Epithelial cell of proximal tubule (primary cell): ENCODE data around the gene FERMT1. TPM values are rescaled to one million over a fixed set of nuclear protein-coding genes. Genes with fewer than 3 reads are reported as not detected.

ENCODE experiments used
- DNase-seq: peaks from one replicate; pipeline ENCODE4 v3.0.0-alpha.2; 2011; ENCODE audit warnings: low read depth
- H3K4me3 ChIP-seq: 2 replicates; pipeline ENCODE4 v1.5.1; 2011; ENCODE audit warnings: low read depth, mild to moderate bottlenecking, low read length
- total RNA-seq: library from RNA; depleted of rRNA; stranded (reverse); fragments of >200 nt; gene quantifications from 2 replicates; pipeline ENCODE4 v1.2.3, GENCODE V29; 2015
- TF ChIP-seq, protein P1 (sequence below): conservative IDR thresholded peaks from 2 replicates; pipeline ENCODE4 v1.5.1; 2012; ENCODE audit warnings: low read depth, mild to moderate bottlenecking, low read length

The FERMT1 gene
- total RNA-seq, 1 donor from 2014 or later: 21.8 TPM

DNA sequence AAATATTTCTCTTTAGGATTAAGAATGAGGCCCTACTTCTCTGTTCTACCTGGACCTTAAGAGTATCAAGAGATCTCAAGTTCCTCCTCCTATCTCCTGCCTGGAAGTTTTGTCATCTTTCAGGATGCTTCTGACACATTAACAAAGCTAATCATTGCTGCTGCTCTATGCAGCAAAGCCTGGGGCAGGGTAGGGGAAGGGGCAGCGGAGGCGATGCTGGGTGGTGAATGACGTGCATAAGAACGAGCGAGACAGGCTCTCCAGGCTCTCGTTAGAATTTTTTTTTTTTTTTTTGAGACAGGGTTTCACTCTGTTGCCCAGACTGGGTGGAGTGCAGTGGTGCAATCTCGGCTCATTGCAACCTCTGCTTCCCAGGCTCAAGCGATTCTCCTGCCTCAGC, 31.2 kb downstream of the FERMT1 start:
- H3K4me3 ChIP-seq: no peak overlapping the region
- no peak for DNase-seq
- TF ChIP-seq, protein P1, sequence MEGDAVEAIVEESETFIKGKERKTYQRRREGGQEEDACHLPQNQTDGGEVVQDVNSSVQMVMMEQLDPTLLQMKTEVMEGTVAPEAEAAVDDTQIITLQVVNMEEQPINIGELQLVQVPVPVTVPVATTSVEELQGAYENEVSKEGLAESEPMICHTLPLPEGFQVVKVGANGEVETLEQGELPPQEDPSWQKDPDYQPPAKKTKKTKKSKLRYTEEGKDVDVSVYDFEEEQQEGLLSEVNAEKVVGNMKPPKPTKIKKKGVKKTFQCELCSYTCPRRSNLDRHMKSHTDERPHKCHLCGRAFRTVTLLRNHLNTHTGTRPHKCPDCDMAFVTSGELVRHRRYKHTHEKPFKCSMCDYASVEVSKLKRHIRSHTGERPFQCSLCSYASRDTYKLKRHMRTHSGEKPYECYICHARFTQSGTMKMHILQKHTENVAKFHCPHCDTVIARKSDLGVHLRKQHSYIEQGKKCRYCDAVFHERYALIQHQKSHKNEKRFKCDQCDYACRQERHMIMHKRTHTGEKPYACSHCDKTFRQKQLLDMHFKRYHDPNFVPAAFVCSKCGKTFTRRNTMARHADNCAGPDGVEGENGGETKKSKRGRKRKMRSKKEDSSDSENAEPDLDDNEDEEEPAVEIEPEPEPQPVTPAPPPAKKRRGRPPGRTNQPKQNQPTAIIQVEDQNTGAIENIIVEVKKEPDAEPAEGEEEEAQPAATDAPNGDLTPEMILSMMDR: no peak

GRCh38 chr20:6086868-6087267, 36.0 kb downstream of the FERMT1 start:
- no peak overlapping the region for H3K4me3 ChIP-seq
- TF ChIP-seq, protein P1: no peak
- DNase-seq: no peak

GRCh38 chr20:6083926-6084325, 38.9 kb downstream of the FERMT1 start:
- no peak for DNase-seq
- H3K4me3 ChIP-seq: no peak overlapping the region
- TF ChIP-seq, protein P1: no peak

DNA sequence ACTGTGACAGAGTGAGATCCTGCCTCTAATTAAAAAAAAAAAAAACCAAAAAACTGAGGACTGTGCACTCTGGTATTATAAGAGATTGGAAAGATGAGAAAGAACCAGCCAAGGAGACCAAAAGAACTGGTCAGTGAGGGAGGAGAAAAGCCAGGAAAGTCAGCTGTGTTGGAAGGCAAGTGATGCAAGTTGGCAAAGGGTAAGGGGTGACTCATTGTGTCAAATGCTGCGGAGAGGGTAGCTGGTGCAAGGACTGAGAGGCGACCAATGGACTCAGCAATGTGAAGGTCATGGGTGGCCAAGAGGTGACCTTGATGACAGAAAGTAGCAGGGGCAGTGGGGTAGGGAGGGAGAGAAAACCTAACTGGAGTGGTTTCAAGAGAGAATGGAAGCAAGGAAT, 41.6 kb downstream of the FERMT1 start:
- peak; percentile 45 for DNase-seq
- TF ChIP-seq, protein P1: no peak

DNA sequence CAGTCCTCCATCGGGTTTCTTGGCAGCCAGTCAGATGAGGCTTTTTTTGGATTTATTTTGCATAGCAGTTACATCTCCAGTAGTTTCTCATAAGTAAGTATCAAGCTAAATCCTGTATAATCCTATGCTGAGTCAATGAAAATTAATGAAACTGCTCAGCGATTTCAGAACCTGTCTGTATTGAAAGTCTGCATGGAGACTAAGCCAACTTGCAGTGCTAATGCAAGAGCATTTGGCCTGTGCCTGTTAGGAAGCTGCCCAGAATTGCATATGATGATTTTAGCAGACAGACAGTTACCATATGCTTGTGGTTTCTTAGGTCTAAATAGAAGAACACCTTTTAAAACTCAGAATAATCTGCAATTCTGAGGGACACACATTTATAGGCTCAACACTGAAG, 43.8 kb downstream of the FERMT1 start:
- no peak overlapping the region for H3K4me3 ChIP-seq
- DNase-seq: no peak
- TF ChIP-seq, protein P1: no peak

More for the DNA sequence above, 41.6 kb downstream of the FERMT1 start:
- H3K4me3 ChIP-seq: no peak overlapping the region

DNA sequence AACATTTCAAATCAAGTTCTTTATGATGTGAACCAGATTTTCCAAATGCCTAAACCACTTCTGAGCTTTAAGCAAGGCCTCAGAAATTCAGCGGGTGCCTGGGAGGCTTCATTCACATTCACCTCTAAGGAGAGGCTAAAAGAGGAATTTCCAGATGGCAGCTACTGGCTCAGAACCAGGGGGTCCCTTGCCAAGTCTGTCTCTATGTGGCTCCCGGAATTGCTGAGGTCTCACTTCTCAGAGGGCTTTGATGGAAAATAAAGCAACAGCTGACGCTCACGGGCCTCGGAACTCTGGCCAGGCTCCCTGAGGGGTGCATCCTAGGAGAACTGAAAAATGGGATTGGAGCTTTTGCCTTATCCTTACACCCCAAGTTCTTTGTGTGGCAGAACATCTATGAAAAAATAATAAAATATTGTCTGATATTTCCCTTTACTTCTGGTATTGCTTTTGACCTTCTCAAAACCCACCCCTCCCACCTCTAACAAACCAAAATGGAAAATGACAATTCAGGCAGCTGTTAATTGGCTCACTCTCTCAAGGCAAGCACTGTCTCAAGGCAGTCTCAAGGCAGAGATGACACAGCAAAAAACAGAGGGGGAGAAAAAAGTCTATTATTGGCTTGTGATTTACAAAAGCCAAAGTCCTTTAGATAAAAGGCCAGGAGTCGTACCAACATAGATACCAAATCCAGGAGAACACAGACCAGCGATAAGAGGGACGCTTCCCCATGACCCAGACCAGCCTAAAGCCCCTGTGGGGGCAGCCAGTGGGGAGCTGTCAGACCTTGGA, 47.2 kb downstream of the FERMT1 start:
- no peak for DNase-seq
- no peak overlapping the region for H3K4me3 ChIP-seq
- TF ChIP-seq, protein P1: no peak

GRCh38 chr20:6074784-6075183, 48.0 kb downstream of the FERMT1 start:
- TF ChIP-seq, protein P1: no peak
- H3K4me3 ChIP-seq: no peak overlapping the region
- no peak for DNase-seq
